Uterus (tissue), 2 donors: ENCODE measurements around the gene CACNA1B.

Experiments used
- POLR2A ChIP-seq, 2 donors: fragments of 450-650 bp; IDR thresholded peaks; one replicate each; pipeline ENCODE4 v1.6.1; 2016; ENCODE audit warnings: antibody characterized with exemption in 2 of 2, mild to moderate bottlenecking in 1 of 2, moderate library complexity in 1 of 2
- TF ChIP-seq, protein P1 (sequence below), 4 experiments: fragments of 200-600 bp in 2 of 4; fragments of 450-650 bp in 2 of 4; sonication (generic) in 2 of 4; IDR thresholded peaks; one replicate each; pipeline ENCODE4 v1.5.1; 2016 to 2019; ENCODE audit warnings: antibody characterized with exemption in 4 of 4, mild to moderate bottlenecking in 2 of 4, moderate library complexity in 1 of 4

DNA sequence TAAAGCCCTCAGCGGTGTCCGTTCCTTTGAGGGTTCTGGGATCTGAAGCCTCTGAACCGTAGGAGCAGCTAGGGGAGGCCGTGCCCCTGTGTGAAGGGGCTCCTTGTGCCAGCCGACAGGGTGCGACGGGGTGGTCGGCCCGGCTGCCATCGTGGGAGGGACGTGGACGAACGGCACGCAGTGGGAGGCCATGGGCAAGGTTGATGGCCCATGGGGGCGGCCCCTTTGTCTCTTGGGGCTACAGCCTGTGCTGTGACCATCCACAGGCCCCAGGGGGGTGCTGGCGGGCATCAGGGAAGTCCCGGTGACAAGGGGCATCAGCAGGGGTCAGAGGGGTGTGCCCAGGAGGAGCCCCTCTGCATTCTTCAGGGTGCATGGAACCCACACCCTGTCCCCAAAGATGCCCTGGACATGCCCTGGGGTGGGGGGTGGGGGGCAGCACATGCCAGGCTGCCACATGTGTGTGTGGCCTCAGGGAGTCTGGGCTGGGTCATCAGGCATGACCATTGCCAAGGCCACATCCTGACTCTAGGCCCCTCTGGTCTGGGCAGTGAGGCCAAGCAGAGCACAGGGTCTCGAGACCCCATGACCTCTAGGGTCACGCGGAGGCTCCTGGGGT is 49.6 kb upstream of the CACNA1B start:
- TF ChIP-seq POLR2A (IDR thresholded peaks at IDR 0.05), result no peak
- TF ChIP-seq, protein P1, sequence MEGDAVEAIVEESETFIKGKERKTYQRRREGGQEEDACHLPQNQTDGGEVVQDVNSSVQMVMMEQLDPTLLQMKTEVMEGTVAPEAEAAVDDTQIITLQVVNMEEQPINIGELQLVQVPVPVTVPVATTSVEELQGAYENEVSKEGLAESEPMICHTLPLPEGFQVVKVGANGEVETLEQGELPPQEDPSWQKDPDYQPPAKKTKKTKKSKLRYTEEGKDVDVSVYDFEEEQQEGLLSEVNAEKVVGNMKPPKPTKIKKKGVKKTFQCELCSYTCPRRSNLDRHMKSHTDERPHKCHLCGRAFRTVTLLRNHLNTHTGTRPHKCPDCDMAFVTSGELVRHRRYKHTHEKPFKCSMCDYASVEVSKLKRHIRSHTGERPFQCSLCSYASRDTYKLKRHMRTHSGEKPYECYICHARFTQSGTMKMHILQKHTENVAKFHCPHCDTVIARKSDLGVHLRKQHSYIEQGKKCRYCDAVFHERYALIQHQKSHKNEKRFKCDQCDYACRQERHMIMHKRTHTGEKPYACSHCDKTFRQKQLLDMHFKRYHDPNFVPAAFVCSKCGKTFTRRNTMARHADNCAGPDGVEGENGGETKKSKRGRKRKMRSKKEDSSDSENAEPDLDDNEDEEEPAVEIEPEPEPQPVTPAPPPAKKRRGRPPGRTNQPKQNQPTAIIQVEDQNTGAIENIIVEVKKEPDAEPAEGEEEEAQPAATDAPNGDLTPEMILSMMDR (IDR thresholded peaks at IDR 0.05), result no peak
